Measurements from ENCODE around the gene RSPO3. TPM values are rescaled to one million over a fixed set of nuclear protein-coding genes. Genes with fewer than 3 reads are reported as not detected.

The RSPO3 gene
- polyA plus RNA-seq, 4 donors: 18.9 to 299 (median 39.4) TPM

Other genes with a start within 250 kb of the RSPO3 start
- 100 to 1,000 TPM in 1 of 4 donors, 10 to 100 TPM in 3; 81.0 to 101 (median 86.6) TPM for gene RNF146, start 148.2 kb downstream of the RSPO3 start, polyA plus RNA-seq (ENCODE audit: insufficient read length in 4 of 4)
- 10 to 100 TPM; 65.5 to 99.0 (median 89.8) TPM for gene ECHDC1, start 224.9 kb downstream of the RSPO3 start, polyA plus RNA-seq (ENCODE audit: insufficient read length in 4 of 4)

All from left renal pelvis (tissue), 4 donors.